GM19452 (cell line): ENCODE measurements around the gene PPP1R26.
"Not testable (repeated sequence)": the region's sequence is repeated elsewhere in the genome, so short reads cannot be mapped to it uniquely, and the experiment has no call there.

Source experiments
- ATAC-seq: cut with Tn5 transposase; IDR thresholded peaks from one replicate; pipeline ENCODE4 v1.9.1; 2021; ENCODE audit not compliant: unreplicated experiment

The PPP1R26 gene

GRCh38 chr9:135479469-135480052 lies at the start of gene PPP1R26:
TSS of gene PPP1R26 (plus strand) at chr9:135479782. CDS start at chr9:135484511, 4,729 bp downstream.
- ATAC-seq, result no peak

GRCh38 chr9:135437259-135437658 lies 42.3 kb upstream of the PPP1R26 start:
- no peak for ATAC-seq

- not testable (repeated sequence) for ATAC-seq
These were observed 41.9 kb upstream of the PPP1R26 start for GRCh38 chr9:135437696-135438095.

GRCh38 chr9:135438581-135439232 lies 40.9 kb upstream of the PPP1R26 start:
- not testable (repeated sequence) for ATAC-seq

- not testable (repeated sequence) for ATAC-seq
These were observed 40.1 kb upstream of the PPP1R26 start for GRCh38 chr9:135439514-135439913.

GRCh38 chr9:135439916-135440315 lies 39.7 kb upstream of the PPP1R26 start:
- no peak for ATAC-seq

GRCh38 chr9:135440620-135441019 lies 39.0 kb upstream of the PPP1R26 start:
- ATAC-seq, result no peak

GRCh38 chr9:135441105-135442071 lies 38.2 kb upstream of the PPP1R26 start:
- ATAC-seq, result not testable (repeated sequence)

- ATAC-seq, result no peak
These were observed 37.5 kb upstream of the PPP1R26 start for GRCh38 chr9:135442075-135442474.

- ATAC-seq, result no peak
These were observed 35.7 kb upstream of the PPP1R26 start for GRCh38 chr9:135443797-135444425.

- ATAC-seq, result no peak
These were observed 32.5 kb upstream of the PPP1R26 start for GRCh38 chr9:135447126-135447525.

- ATAC-seq, result no peak
These were observed 30.9 kb upstream of the PPP1R26 start for GRCh38 chr9:135448663-135449100.

- not testable (repeated sequence) for ATAC-seq
These were observed 30.1 kb upstream of the PPP1R26 start for GRCh38 chr9:135449532-135449931.

GRCh38 chr9:135450956-135451355 lies 28.6 kb upstream of the PPP1R26 start:
- ATAC-seq, result no peak

GRCh38 chr9:135451909-135452308 lies 27.7 kb upstream of the PPP1R26 start:
- not testable (repeated sequence) for ATAC-seq

GRCh38 chr9:135454737-135455136 lies 24.8 kb upstream of the PPP1R26 start:
- no peak for ATAC-seq

- ATAC-seq, result no peak
These were observed 24.1 kb upstream of the PPP1R26 start for GRCh38 chr9:135455401-135456030.

GRCh38 chr9:135456436-135457104 lies 23.0 kb upstream of the PPP1R26 start:
- no peak for ATAC-seq

GRCh38 chr9:135458478-135458877 lies 21.1 kb upstream of the PPP1R26 start:
- not testable (repeated sequence) for ATAC-seq

- ATAC-seq, result no peak
These were observed 17.6 kb upstream of the PPP1R26 start for GRCh38 chr9:135461936-135462335.
